HG03280 (cell line): ENCODE measurements around the gene JPH3.

ENCODE experiments used
- ATAC-seq: cut with Tn5 transposase; IDR thresholded peaks from one replicate; pipeline ENCODE4 v1.9.1; 2021; ENCODE audit warnings: mild to moderate bottlenecking, moderate library complexity; ENCODE audit not compliant: unreplicated experiment

Gene JPH3

GRCh38 chr16:87602001-87602775, at the start of gene JPH3:
Gene JPH3, plus strand, starts transcription at chr16:87602508. Its CDS starts 639 bp downstream, at chr16:87603147.
- ATAC-seq, result no peak

GRCh38 chr16:87552772-87553573, 49.3 kb upstream of the JPH3 start:
- ATAC-seq, result no peak

- ATAC-seq, result no peak
Measured at GRCh38 chr16:87554754-87555427, 47.4 kb upstream of the JPH3 start.

- ATAC-seq, result no peak
Measured at GRCh38 chr16:87555647-87556046, 46.7 kb upstream of the JPH3 start.

GRCh38 chr16:87556941-87557459, 45.3 kb upstream of the JPH3 start:
- ATAC-seq, result no peak

- ATAC-seq, result no peak
Measured at GRCh38 chr16:87558682-87559081, 43.6 kb upstream of the JPH3 start.

- ATAC-seq, result no peak
Measured at GRCh38 chr16:87559945-87560344, 42.4 kb upstream of the JPH3 start.

- ATAC-seq, result no peak
Measured at GRCh38 chr16:87560428-87561199, 41.7 kb upstream of the JPH3 start.

- no peak for ATAC-seq
Measured at GRCh38 chr16:87561200-87562105, 40.9 kb upstream of the JPH3 start.

GRCh38 chr16:87562201-87562600, 40.1 kb upstream of the JPH3 start:
- ATAC-seq, result no peak

- ATAC-seq, result no peak
Measured at GRCh38 chr16:87563022-87563421, 39.3 kb upstream of the JPH3 start.

- ATAC-seq, result no peak
Measured at GRCh38 chr16:87563714-87564523, 38.4 kb upstream of the JPH3 start.

- ATAC-seq, result no peak
Measured at GRCh38 chr16:87564524-87564778, 37.9 kb upstream of the JPH3 start.

GRCh38 chr16:87569601-87570571, 32.4 kb upstream of the JPH3 start:
- no peak for ATAC-seq

- no peak for ATAC-seq
Measured at GRCh38 chr16:87570572-87570937, 31.8 kb upstream of the JPH3 start.

GRCh38 chr16:87570938-87571867, 31.1 kb upstream of the JPH3 start:
- no peak for ATAC-seq

- ATAC-seq, result no peak
Measured at GRCh38 chr16:87571868-87572244, 30.5 kb upstream of the JPH3 start.
